Sigmoid colon (tissue), 4 donors: ENCODE results near the gene NOX5.

Experiments used
- CTCF ChIP-seq, 4 experiments: fragments of 450-650 bp in 3 of 4; fragments of 200-600 bp in 1 of 4; IDR thresholded peaks; one replicate each; pipeline ENCODE4 v1.5.1; 2016 to 2019; ENCODE audit warnings: antibody characterized with exemption in 4 of 4, mild to moderate bottlenecking in 3 of 4, moderate library complexity in 2 of 4
- EP300 ChIP-seq, 4 donors: sonication (generic); formaldehyde crosslinking; IDR thresholded peaks; one replicate each; pipeline ENCODE4 v1.6.1; 2017; ENCODE audit warnings: antibody characterized with exemption in 4 of 4

GRCh38 chr15:69025320-69025719 is 10.8 kb downstream of the NOX5 start:
- TF ChIP-seq EP300 (IDR thresholded peaks at IDR 0.05) = no peak
- no peak for TF ChIP-seq CTCF (IDR thresholded peaks at IDR 0.05)
